NCI-H524 treated with DMSO at 0.1 percent for 48 hours (cell line): ENCODE results near the gene KIF3C.
"Not testable (repeated sequence)": the region's sequence is repeated elsewhere in the genome, so short reads cannot be mapped to it uniquely, and the experiment has no call there.

Source experiments
- DNase-seq: peaks from one replicate; lab custom pipeline; 2025; lab: John Stamatoyannopoulos, UW

Gene KIF3C

GRCh38 chr2:25982273-25982967, at the start of gene KIF3C:
Gene KIF3C, minus strand, starts transcription at chr2:25982497. Its CDS starts 580 bp downstream, at chr2:25981917.
- DNase-seq = peak; percentile 20

- not testable (repeated sequence) for DNase-seq
Observed at GRCh38 chr2:26028083-26028482, 45.8 kb upstream of the KIF3C start.

DNA sequence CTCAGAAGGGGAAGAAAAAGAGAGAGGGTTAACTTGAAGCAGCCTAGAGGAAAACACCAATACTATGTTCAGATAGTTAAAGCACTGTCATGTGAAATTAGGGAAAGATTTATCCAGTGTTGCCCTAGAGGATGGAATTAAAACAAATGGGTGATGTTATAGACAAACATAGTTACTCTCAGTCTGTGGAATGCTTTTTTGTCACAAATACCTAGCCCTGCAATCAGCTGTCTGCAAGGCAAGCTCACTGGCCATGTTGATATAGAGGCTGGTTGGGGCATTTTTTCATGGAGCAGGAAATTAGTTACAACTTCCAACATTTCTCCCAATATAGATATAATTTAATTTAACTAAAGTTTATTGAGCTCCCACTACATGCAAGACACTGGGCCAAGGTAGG, 43.2 kb upstream of the KIF3C start:
- DNase-seq = no peak

DNA sequence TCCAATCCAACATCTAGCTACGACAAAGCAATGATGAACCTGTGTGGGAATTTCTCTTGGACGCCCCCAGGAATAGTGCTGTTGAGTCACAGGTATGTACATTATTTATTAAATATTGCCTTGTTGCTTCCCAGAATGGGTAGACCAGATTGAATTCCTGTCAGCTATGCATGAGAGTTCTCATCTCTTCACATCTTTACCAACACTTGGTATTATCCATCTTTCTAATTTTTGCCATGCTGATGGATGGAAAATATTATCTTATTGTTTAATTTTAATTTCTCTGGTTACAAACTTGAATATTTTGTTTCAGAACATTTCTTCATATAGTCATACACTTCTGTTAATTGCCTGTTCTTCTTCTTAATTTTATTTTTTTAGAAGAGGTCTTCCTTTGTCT, 42.0 kb upstream of the KIF3C start:
- DNase-seq = no peak

DNA sequence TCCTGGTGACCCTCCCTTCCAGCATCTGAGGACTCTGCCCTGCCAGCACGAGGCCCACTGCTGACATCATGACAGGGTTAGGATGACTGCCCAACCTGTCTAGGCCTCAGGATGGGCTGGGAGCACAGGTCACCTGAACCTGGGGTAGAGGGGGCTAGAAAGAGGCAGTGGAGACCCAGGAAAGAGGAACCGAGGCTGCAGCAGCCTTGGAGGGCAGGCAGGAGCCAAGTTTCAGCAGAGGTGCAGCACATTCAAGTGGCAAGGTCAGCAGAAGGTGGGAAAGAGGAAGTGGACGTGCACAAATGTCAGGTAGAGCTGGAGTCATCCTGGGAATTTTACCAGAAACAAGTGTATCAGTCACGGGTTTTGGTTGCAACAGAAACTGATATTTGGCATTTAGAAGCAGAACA, 37.9 kb upstream of the KIF3C start:
- no peak for DNase-seq

- peak; percentile 75 for DNase-seq
Observed at GRCh38 chr2:26018184-26019055, 36.1 kb upstream of the KIF3C start.

DNA sequence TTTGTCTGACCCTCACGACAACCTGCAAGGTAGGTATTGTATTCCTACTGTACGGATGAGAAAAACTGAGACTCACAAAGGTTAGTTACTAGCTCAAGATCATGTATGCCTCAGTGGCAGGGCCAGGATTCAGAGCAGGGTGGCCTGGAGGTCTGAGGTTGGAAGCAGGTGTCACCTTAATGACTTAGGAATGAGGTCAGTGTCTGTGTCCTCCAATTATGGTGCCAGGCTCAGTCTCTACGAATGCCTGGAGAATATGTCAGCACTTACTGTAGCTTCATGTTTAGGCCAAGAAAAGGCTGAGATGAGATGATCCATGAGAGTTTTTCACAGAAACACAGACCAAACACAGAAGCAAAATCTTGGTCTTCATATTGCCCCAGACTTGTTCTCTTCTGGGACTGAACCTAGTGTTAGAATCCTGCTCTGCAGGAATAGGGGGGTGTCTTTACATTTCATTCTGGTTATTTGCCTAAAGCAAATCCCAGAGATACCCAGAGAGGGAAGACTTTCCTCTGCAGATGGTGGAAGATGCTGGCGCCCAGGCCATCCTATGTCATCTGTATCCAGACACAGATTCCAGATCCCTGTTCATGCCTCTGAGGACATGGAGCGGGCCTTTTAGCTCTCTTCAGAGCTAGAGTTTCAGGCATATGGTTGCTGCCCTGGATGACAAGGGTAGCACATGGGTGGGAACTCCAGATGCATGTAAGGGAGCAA, 35.3 kb upstream of the KIF3C start:
- DNase-seq = no peak

DNA sequence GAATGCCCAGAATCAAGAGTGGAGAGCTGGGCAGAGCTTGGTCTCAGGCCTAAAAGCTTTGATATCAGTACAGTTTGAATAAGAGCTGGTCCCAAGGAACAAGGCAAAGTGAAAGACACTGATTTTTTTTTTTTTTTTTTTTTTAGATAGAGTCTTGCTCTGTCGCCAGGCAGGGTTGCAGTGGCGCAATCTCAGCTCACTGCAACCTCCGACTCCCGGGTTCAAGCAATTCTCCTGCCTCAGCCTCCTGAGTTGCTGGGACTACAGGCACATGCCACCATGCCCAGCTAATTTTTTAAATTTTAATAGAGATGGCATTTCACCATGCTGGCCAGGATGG, 34.4 kb upstream of the KIF3C start:
- not testable (repeated sequence) for DNase-seq

- DNase-seq = no peak
Observed at GRCh38 chr2:26016012-26016705, 33.9 kb upstream of the KIF3C start.

- no peak for DNase-seq
Observed at GRCh38 chr2:26013668-26014067, 31.4 kb upstream of the KIF3C start.

- peak; percentile 84 for DNase-seq
Observed at GRCh38 chr2:26011990-26012856, 29.9 kb upstream of the KIF3C start.

- DNase-seq = no peak
Observed at GRCh38 chr2:26011609-26011989, 29.3 kb upstream of the KIF3C start.

DNA sequence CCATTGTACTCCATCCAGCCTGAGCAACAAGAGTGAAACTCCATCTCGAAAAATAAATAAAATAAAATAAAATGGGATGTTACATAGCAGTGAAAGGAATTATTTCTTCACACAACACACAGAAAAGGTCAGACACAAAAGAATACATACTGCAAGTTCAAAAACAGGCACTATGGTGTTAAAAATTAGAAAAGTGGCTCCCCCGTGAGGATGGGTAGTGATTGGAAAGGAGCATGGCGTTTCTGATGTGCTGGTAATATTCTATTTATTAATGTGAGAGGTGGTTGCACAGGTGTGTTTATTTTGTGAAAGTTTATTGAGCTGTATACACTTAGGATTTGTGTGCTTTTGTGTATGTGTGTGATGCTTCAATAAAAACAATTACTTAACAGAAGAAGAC, 28.6 kb upstream of the KIF3C start:
- DNase-seq = no peak

GRCh38 chr2:26009567-26009963, 27.3 kb upstream of the KIF3C start:
- no peak for DNase-seq

GRCh38 chr2:26008851-26009566, 26.7 kb upstream of the KIF3C start:
- DNase-seq = no peak

DNA sequence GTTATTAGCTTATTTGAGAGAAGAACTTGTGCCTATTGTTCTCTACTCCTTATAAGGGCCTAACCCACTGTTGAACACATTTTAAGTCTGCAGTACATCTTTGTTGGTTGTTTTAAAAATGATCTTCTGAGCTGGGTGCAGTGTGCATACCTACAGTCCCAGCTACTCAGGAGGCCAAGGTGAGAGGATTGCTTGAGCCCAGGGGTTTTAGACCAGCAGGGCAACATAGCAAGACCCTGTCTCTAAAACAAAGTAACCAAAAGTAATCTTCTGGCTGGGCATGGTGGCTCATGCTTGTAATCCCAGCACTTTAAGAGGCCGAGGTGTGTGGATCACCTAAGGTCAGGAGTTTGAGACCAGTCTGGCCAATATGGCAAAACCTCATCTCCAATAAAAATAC, 25.8 kb upstream of the KIF3C start:
- DNase-seq = no peak

DNA sequence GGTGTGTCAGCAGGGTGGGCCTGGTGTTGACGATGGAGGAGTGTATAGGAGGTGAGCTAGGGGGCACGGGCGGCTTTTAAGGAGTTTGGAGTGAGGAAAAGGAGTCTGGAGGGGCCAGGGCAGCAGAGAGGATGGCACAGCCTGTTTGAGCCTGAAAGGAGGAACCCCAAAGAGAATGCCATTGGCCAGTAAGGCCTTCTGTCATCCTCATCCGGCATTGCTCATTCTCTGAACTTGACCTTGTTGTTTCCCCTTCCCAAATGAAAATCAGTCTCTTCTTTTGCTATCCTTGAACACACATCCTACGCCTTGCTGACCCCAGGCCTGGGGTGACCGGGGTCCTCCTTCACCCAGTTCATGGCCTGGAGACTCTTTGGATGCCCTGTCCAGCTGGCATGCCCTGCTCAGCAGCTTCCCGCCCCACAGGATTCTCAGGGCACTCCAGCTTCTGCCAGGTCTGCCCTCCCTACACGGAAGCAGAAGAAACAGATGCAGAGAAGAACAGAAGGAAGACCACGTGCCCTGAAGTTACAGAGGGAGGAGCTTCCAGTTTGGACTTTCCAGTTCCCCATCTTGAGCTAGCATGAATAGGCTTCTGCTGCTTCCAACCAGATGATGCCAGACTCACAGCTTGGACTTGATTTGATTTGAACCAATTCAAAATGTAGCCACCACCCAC, 20.5 kb upstream of the KIF3C start:
- no peak for DNase-seq

DNA sequence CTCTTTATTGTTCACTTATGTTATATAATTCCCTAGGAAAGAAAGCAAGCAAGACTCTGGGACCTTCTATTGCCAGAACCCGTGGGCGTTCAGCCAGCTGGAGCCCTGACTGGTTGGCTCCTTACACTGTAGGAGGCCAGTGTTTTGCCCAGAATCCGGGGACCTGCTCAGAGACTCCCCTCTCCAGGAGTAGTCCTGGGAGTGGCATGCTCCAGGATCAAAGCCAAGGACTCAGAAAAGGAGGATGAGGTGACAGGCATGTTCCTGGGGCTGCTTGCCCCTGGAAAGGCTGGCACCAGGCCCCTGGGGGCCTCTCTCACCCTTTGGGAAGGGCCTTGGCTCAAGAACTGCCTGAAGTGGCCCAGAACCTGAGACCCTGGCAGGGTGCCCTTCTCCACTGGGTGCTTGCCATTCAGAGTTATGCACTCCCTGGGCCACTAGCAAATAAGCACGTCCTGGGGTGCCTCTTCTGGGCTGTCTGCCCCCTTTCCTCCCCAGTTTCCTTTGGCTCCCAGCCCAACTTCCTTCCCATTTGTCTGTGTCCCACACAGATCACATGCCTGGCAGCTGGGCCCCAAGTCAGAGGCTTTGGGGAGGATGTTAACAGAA, 19.6 kb upstream of the KIF3C start:
- DNase-seq = no peak

- DNase-seq = no peak
Observed at GRCh38 chr2:26000561-26001082, 18.3 kb upstream of the KIF3C start.
